Immature natural killer cell (primary cell): ENCODE measurements around the gene APOA1. TPM values are rescaled to one million over a fixed set of nuclear protein-coding genes. Genes with fewer than 3 reads are reported as not detected.
"Not testable (repeated sequence)": the region's sequence is repeated elsewhere in the genome, so short reads cannot be mapped to it uniquely, and the experiment has no call there.

ENCODE experiments used
- DNase-seq, 3 donors: peaks; one replicate each; pipeline ENCODE4 v3.0.0; 2022; ENCODE audit warnings: mixed read lengths in 1 of 3
- H3K27ac Mint-ChIP-seq, 6 donors: one replicate each; pipeline ENCODE4 v1.8.0; 2020; ENCODE audit warnings: mixed read lengths in 6 of 6, mild to moderate bottlenecking in 5 of 6, inconsistent platforms in 4 of 6, moderate library complexity in 3 of 6
- H3K27me3 Mint-ChIP-seq, 3 donors: one replicate each; pipeline ENCODE4 v1.8.0; 2020 to 2021; ENCODE audit warnings: low read depth in 3 of 3, mild to moderate bottlenecking in 3 of 3, mixed read lengths in 3 of 3, moderate library complexity in 3 of 3, inconsistent platforms in 1 of 3
- H3K36me3 Mint-ChIP-seq, 3 donors: one replicate each; pipeline ENCODE4 v1.8.0; 2020; ENCODE audit warnings: mixed read lengths in 3 of 3, inconsistent platforms in 2 of 3, mild to moderate bottlenecking in 2 of 3
- H3K4me1 Mint-ChIP-seq, 2 donors: one replicate each; pipeline ENCODE4 v1.8.0; 2020; ENCODE audit warnings: inconsistent platforms in 2 of 2, mild to moderate bottlenecking in 2 of 2, mixed read lengths in 2 of 2, moderate library complexity in 1 of 2
- H3K4me3 Mint-ChIP-seq, 5 donors: one replicate each; pipeline ENCODE4 v1.8.0; 2020; ENCODE audit warnings: mild to moderate bottlenecking in 5 of 5, mixed read lengths in 5 of 5, inconsistent platforms in 3 of 5, moderate library complexity in 3 of 5
- H3K9me3 Mint-ChIP-seq, 6 donors: one replicate each; pipeline ENCODE4 v1.8.0; 2020; ENCODE audit warnings: mild to moderate bottlenecking in 6 of 6, mixed read lengths in 6 of 6, inconsistent platforms in 4 of 6, moderate library complexity in 3 of 6
- polyA plus RNA-seq, 3 donors: library from polyadenylated mRNA; unstranded; fragments of 300-500 nt; fragmentation: Illumina TruSeq; gene quantifications; one replicate each; pipeline ENCODE4 v1.2.3, GENCODE V29; 2021

The APOA1 gene
- polyA plus RNA-seq, 3 donors from 2014 or later = 0.42 to 0.53 TPM; not detected in 1

DNA sequence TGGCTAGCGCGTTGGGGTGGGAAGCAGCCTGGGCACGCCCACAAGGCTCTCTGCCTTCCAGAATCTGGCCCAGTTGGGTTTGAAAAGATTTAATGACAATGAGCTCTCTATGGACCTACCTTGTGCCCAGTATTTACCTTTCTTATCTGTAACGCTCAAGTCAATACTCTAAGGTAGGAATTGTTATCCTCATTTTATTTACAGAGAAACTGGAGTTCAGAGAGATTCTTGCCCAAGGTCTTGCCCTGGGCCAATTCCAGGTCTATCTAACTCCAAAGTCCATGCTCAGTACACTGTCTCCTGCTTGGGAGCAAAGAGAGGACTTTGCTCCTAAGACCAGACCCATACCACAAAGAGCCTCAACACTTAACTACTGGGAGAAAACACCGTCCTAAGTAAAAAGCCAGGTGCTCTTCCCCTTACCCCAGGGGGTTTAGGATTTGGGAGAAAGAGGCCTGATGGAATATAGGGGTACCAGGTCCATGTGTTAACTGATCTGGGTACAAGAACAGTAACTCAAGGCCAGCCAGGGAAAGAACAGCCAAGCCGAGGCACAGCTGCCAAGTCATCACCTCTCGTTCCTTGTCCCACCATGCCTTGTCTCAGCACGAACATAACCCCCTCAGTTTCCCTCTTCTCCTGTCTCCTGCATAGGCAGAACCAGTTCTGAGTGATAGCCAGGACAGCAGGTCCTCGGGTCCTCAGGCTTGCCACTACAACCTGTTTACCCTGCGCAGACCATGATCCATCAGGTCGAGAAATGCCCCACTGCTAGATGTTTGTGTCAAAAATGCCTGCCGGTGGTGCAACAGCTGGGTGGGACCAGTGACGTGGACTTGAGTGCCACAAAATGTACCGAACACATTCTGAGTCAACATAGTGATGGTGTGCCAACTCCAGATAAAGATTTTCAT, 28.9 kb downstream of the APOA1 start:
- Mint-ChIP-seq H3K4me3 (no peak overlapping the region), H3K9me3 (no peaks in the 10 kb centered on the region), H3K27me3 (peaks cover 0 to 3% (median 0%) of the 10 kb centered on the region in 3 donors), H3K4me1 (peaks cover 0 to 4% of the 10 kb centered on the region in 2 donors), H3K36me3 (peaks cover 0 to 4% (median 0%) of the 10 kb centered on the region in 3 donors), H3K27ac (no peak overlapping the region)
- no peak for DNase-seq

DNA sequence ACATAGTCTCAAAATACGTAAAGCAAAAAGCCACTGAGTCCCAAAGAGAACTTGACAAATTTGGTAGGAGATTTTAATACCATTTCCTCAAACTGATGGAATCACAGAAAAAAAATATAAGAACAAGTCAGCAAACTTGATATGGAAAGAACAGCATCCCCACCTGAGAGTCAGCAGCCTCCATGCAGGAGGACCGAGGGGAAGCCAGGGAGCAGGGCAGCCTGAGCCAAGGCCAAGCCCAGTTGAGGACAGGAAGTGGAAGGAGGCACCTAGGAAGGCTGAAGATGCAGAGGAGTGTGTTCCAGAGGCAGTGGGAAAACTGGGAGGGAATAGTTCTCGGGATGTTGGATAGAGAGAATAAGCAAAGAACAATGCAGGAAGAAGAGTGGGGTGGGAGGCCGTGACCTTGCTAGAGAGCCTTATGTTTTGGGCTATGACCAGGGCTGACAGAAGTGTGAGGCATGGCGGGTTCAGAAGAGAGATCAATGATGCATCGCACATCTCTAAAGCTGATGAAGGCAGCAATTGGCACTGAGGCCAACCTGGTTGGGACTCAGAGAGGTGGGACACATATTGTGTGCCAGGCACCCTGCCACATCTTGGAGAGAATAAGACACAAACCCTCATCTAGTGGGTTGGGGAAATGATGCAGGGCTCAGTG, 29.7 kb downstream of the APOA1 start:
- no peaks in the 10 kb centered on the region for H3K9me3 Mint-ChIP-seq
- no peak overlapping the region for H3K27ac Mint-ChIP-seq
- no peak overlapping the region for H3K4me3 Mint-ChIP-seq
- no peaks in the 10 kb centered on the region for H3K4me1 Mint-ChIP-seq
- peaks cover 0 to 3% (median 1%) of the 10 kb centered on the region in 3 donors for H3K27me3 Mint-ChIP-seq
- no peak for DNase-seq
- H3K36me3 Mint-ChIP-seq = peaks cover 0 to 4% (median 0%) of the 10 kb centered on the region in 3 donors

DNA sequence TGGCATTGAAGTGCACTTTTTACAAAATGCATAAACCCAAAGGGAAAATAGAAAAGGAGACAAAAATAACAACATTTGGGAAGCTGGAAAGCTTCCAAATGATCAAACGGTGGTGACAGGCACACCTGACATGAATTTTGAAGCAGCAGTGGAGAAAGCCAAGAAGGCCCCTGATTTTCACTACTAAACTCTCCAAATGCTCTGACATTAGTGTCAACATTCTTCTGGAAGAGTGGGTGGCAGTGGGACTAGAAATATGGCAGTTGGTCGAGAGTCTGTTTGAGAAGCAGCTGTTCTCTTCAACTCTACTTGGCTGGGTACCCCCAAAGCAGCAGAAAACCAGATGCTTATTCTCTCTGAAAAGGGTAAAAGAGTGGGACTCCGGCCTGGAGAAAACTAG, 33.4 kb downstream of the APOA1 start:
- H3K27ac Mint-ChIP-seq = no peak overlapping the region
- H3K4me1 Mint-ChIP-seq = no peaks in the 10 kb centered on the region
- no peaks in the 10 kb centered on the region for H3K9me3 Mint-ChIP-seq
- H3K27me3 Mint-ChIP-seq = peaks cover 2 to 5% (median 3%) of the 10 kb centered on the region in 3 donors
- peaks cover 0 to 4% (median 0%) of the 10 kb centered on the region in 3 donors for H3K36me3 Mint-ChIP-seq
- H3K4me3 Mint-ChIP-seq = no peak overlapping the region
- DNase-seq = no peak

DNA sequence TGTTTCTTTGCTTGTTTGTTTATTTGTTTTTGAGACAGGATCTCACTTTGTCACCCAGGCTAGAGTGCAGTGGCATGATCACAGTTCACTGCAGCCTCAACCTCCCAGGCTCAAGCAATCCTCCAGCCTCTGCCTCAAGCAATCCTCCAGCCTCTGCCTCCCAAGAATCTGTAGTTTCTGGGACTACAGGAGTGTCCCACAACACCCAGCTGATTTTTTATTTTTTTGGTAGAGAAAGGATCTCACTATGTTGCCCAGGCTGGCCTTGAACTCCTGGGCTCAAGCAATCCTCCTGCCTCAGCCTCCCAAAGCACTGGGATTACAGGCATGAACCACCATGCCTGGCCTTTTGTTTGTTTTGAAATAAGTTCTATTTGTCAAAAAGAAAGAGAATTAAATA, 35.8 kb downstream of the APOA1 start:
- H3K27me3 Mint-ChIP-seq, H3K9me3 Mint-ChIP-seq, H3K27ac Mint-ChIP-seq, H3K36me3 Mint-ChIP-seq, H3K4me1 Mint-ChIP-seq, DNase-seq, H3K4me3 Mint-ChIP-seq: not testable (repeated sequence)

DNA sequence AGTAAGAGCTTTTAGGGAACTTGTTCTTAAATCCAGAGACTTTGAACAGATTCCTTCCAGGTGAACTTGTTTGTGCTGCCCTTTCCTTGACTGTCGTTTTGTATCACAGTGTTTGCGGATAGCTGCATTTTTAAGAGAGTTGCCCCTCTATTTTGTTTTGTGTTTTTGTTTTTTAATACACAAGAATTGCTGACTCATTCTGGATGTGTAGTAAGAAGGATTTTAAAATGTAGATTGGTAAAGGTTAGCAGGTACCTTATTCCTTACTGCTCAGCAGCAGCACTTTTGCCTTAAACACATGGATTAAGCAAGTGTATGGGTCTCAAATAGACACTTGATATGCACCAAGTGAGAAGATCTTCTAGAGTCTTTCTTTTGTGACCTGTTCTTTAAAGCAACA, 36.8 kb downstream of the APOA1 start:
- Mint-ChIP-seq H3K36me3 (no peaks in the 10 kb centered on the region), H3K4me1 (no peaks in the 10 kb centered on the region)

DNA sequence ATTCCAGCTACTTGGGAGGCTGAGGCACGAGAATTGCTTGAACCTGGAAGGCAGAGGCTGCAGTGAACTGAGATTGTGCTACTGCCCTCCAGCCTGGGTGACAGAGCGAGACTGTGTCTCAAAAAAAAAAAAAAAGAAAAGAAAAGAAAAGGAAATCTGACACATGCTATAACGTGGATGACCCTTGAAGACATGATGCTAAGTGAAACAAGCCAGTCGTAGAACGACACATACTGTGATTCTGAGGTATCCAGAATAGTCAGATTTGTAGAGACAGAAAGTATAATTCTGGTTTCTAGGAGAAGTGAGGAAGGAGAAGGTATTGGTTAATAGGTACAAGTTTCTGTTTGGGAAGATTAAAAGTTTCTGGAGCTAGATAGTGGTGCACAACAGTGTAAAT, 39.1 kb downstream of the APOA1 start:
- peaks cover 2 to 6% (median 4%) of the 10 kb centered on the region in 3 donors for H3K27me3 Mint-ChIP-seq
- DNase-seq = no peak
- no peaks in the 10 kb centered on the region for H3K9me3 Mint-ChIP-seq
- H3K4me1 Mint-ChIP-seq = no peaks in the 10 kb centered on the region
- no peaks in the 10 kb centered on the region for H3K36me3 Mint-ChIP-seq
- no peak overlapping the region for H3K4me3 Mint-ChIP-seq
- H3K27ac Mint-ChIP-seq = peak overlapping the region in 1 of 6 donors; percentile 20

More for the DNA sequence above, 36.8 kb downstream of the APOA1 start:
- Mint-ChIP-seq H3K9me3 (no peaks in the 10 kb centered on the region), H3K27ac (no peak overlapping the region), H3K4me3 (no peak overlapping the region), H3K27me3 (peaks cover 2 to 6% (median 5%) of the 10 kb centered on the region in 3 donors)
- DNase-seq = no peak

DNA sequence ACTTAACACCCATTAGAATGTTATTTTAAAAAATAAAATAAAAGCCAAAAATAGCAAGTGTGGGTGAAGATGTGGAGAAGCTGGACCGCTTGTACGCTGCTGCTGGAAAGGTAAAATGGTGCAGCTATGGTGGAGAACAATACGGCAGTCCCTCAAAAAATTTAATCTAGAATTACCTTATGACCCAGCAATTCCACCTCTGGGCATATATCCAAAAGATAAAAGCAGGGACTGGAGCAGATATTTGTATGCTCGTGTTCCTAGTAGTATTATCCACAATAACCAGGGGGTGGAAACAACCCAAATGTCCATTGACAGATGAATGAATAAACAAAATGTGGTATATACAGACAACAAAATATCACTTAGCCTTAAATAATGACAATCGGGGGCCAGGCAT, 39.6 kb downstream of the APOA1 start:
- H3K9me3 Mint-ChIP-seq = no peaks in the 10 kb centered on the region
- no peaks in the 10 kb centered on the region for H3K4me1 Mint-ChIP-seq
- H3K27me3 Mint-ChIP-seq = peaks cover 2 to 5% (median 4%) of the 10 kb centered on the region in 3 donors
- no peak overlapping the region for H3K27ac Mint-ChIP-seq
- no peaks in the 10 kb centered on the region for H3K36me3 Mint-ChIP-seq
- DNase-seq = no peak
- H3K4me3 Mint-ChIP-seq = no peak overlapping the region

DNA sequence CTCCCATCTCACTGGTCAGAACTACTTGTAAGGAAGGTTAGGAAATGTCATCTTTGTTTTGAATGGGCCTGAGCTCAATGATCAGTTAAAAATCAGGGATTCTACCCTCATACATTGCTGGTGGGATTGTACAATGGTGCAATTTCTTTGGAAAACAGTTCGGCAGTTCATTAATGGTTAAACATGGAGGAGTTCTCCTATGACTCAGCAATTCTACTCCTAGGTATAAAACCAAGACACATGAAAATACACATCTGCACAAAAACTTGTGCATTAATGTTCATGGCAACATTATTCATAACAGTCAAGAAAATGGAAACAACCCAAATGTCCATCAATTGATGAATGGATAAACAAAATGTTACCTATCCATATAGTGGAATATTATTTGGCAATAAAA, 40.9 kb downstream of the APOA1 start:
- no peaks in the 10 kb centered on the region for H3K9me3 Mint-ChIP-seq
- H3K4me1 Mint-ChIP-seq = no peaks in the 10 kb centered on the region
- H3K27ac Mint-ChIP-seq = no peak overlapping the region
- H3K4me3 Mint-ChIP-seq = no peak overlapping the region
- peaks cover 1 to 4% (median 2%) of the 10 kb centered on the region in 3 donors for H3K27me3 Mint-ChIP-seq
- no peak for DNase-seq
- H3K36me3 Mint-ChIP-seq = no peaks in the 10 kb centered on the region

DNA sequence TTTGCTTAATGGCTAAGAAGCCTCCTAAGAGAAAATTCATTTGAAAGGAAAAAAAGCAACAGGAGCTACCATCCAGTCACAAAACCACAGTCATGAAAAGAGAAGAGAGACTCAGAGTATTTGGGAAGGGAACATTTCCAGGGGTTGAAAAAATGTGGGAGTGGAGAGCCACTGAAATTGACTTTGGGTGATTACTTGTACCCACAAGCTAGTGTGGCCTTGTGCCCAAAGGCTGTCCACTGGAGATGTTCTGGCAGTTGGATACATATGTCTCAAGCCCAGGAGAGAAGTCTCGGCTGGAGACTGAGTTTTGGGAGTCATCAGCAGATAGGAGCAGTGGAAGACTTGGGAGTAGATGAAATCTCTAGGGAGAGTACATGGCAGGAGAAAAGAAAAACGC, 42.6 kb downstream of the APOA1 start:
- H3K4me3 Mint-ChIP-seq = no peak overlapping the region
- no peaks in the 10 kb centered on the region for H3K9me3 Mint-ChIP-seq
- DNase-seq = no peak
- peaks cover 3 to 6% of the 10 kb centered on the region in 2 donors for H3K4me1 Mint-ChIP-seq
- H3K27ac Mint-ChIP-seq = no peak overlapping the region
- H3K36me3 Mint-ChIP-seq = no peaks in the 10 kb centered on the region
- H3K27me3 Mint-ChIP-seq = peaks cover 2 to 4% (median 4%) of the 10 kb centered on the region in 3 donors

DNA sequence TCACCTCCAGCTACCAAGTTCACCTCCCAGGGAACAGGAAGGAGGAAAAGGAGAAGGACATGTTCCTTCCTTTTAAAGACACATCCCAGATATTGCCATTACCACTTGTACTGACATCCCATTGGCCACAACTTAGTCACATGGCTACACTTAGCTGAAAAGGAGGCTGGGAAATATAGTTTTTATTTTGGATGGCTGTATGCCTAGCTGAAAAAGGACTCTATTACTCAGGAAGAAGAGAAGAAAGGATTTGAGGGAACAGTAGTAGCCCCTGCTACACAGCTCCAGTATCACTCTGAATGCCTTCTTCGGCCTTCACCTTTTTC, 43.7 kb downstream of the APOA1 start:
- H3K4me3 Mint-ChIP-seq = no peak overlapping the region
- no peak overlapping the region for H3K27ac Mint-ChIP-seq

DNA sequence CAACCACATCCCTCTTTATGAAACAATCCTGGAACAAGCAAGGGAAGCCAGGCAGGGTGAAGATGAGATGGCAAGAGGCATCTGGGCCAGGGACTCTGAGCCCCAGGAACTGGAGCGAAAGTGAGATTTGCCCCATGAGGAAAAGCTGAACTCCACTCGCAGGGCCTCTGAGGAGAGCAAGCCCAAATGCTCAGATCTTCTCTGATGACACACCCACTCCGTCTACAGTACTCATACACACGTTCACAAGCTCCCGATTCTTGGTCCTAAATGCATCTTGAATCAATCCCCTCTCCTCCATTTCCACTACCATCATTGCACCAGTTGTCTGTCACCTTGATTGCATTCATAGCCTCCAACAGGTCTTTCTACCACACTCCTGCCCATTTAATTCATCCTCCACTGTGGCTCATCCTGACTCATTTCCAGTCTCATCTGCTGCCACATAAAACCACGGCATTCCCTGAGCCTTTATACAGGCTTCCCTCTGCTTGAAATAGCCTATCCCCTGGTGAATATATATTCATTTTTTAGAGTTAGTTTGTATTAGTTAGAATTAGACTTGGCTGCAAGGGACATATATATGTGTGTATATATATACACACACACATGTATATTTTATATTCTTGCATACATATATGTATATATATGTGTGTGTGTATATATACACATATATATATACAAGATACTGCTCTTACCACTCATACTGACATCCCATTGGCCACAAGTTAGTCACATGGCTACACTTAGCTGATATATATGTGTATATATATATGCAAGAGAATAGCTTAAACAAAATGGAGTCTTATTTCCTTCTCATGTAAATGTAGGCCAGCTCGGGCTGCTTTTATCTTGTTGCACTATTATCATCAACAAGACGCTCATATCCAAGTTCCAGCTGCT, 44.3 kb downstream of the APOA1 start:
- Mint-ChIP-seq H3K27me3 (peaks cover 5 to 6% (median 5%) of the 10 kb centered on the region in 3 donors), H3K36me3 (no peaks in the 10 kb centered on the region), H3K9me3 (no peaks in the 10 kb centered on the region), H3K4me3 (no peak overlapping the region), H3K27ac (peak overlapping the region in 1 of 6 donors; percentile 33), H3K4me1 (peaks cover 9 to 13% of the 10 kb centered on the region in 2 donors)
- DNase-seq = no peak

More for the DNA sequence above, 43.7 kb downstream of the APOA1 start:
- no peak for DNase-seq
- H3K4me1 Mint-ChIP-seq = peaks cover 3 to 7% of the 10 kb centered on the region in 2 donors
- no peaks in the 10 kb centered on the region for H3K36me3 Mint-ChIP-seq
- no peaks in the 10 kb centered on the region for H3K9me3 Mint-ChIP-seq
- peaks cover 2 to 4% (median 4%) of the 10 kb centered on the region in 3 donors for H3K27me3 Mint-ChIP-seq

DNA sequence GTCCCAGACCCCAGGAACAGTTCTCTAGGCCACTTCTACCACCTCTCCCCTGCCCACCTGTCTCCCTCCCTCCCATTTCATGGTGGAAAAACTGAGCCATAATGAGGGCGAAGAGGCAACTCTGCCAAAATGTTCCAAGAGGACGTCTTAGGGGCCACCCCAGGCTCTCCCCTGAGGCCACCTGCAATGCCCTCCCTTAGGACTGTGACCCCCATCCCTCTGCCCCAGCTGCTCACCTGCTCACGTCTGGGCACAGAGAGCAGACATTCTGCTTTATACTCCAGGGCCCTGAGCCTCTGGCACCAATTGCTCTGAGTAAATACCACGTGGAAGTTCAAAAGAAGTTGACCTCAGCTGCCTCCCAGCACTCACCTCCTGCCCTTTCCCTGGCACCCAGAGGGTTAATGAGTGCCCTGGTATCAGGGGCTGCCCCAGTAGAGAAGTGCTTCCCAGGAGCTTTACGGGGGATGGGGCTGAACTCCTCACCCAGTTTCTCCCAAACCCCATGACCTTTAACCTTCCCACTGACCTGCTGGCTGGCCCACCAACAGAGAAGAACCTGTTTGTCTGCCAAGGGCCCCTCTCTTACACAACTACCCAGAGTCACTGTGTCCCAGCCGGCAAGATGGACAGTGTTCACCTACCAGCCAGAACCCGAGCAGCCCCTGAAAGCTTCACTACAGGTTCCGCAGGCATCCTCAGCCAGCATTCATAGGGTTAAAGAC, 45.1 kb downstream of the APOA1 start:
- Mint-ChIP-seq H3K4me3 (no peak overlapping the region), H3K27me3 (peaks cover 9 to 10% (median 9%) of the 10 kb centered on the region in 3 donors), H3K27ac (no peak overlapping the region), H3K4me1 (peaks cover 14 to 15% of the 10 kb centered on the region in 2 donors), H3K36me3 (no peaks in the 10 kb centered on the region), H3K9me3 (no peaks in the 10 kb centered on the region)
- DNase-seq = no peak

DNA sequence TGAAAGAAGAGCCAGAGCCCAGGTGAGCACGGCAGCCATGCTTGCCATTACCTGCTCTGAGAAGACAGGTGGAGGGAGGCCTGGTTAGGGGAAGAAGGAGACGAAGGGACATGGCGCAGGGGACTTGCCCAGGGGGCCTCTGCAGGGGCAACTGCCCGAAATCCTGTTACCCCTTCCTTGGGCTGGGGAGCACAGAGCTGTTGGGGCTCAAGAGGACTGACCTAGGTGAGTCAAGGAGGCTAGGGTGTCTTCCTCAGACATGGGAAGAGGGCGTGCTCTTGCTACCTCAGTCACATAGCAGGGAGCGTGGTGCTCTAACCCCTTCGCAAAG, 45.6 kb downstream of the APOA1 start, which contains the start of gene APOA5:
TSS of gene APOA5 (minus strand) at position 67 of the 331 bp plus-strand sequence. CDS start at position 48, 19 bp downstream.
- Mint-ChIP-seq H3K9me3 (no peaks in the 10 kb centered on the region), H3K4me3 (peak within 1 kb of the TSS in 3 of 5 donors; percentile 33 to 57 (median 53)), H3K36me3 (peaks cover 0 to 3% (median 3%) of the 10 kb centered on the region in 3 donors), H3K27me3 (peaks cover 9 to 10% (median 9%) of the 10 kb centered on the region in 3 donors), H3K27ac (peak within 1 kb of the TSS in 4 of 6 donors; percentile 43 to 71 (median 63)), H3K4me1 (peaks cover 19 to 20% of the 10 kb centered on the region in 2 donors)
- no peak for DNase-seq
